Measurements from ENCODE around the gene LOXHD1.

LOXHD1 gene

GRCh38 chr18:46519870-46520269 is 137.2 kb downstream of the LOXHD1 start:
- DNase-seq, result no peak

GRCh38 chr18:46518438-46518837 is 138.6 kb downstream of the LOXHD1 start:
- no peak for DNase-seq

- DNase-seq, result no peak
Measured at GRCh38 chr18:46516555-46516954, 140.5 kb downstream of the LOXHD1 start.

- DNase-seq, result no peak
Measured at GRCh38 chr18:46510386-46510785, 146.6 kb downstream of the LOXHD1 start.

- no peak for DNase-seq
Measured at GRCh38 chr18:46509530-46509929, 147.5 kb downstream of the LOXHD1 start.

- DNase-seq, result no peak
Measured at GRCh38 chr18:46506974-46507586, 149.9 kb downstream of the LOXHD1 start.

- no peak for DNase-seq
Measured at GRCh38 chr18:46502444-46502843, 154.6 kb downstream of the LOXHD1 start.

- DNase-seq, result peak in 1 of 6 experiments; percentile 4
Measured at GRCh38 chr18:46497129-46497528, 159.9 kb downstream of the LOXHD1 start.

- no peak for DNase-seq
Measured at GRCh38 chr18:46488471-46489213, 168.4 kb downstream of the LOXHD1 start.

GRCh38 chr18:46485675-46486194 is 171.3 kb downstream of the LOXHD1 start:
- no peak for DNase-seq

GRCh38 chr18:46484971-46485370 is 172.0 kb downstream of the LOXHD1 start:
- no peak for DNase-seq

GRCh38 chr18:46482831-46483230 is 174.2 kb downstream of the LOXHD1 start:
- DNase-seq, result no peak

GRCh38 chr18:46481847-46482245 is 175.2 kb downstream of the LOXHD1 start:
- DNase-seq, result no peak

- peak; percentile 2 to 39 (median 24) for DNase-seq
Measured at GRCh38 chr18:46481048-46481846, 175.8 kb downstream of the LOXHD1 start.

- no peak for DNase-seq
Measured at GRCh38 chr18:46480226-46480625, 176.8 kb downstream of the LOXHD1 start.

- no peak for DNase-seq
Measured at GRCh38 chr18:46478796-46479195, 178.2 kb downstream of the LOXHD1 start.

- DNase-seq, result no peak
Measured at GRCh38 chr18:46477425-46478011, 179.5 kb downstream of the LOXHD1 start.

GRCh38 chr18:46475390-46475752 is 181.6 kb downstream of the LOXHD1 start:
- no peak for DNase-seq

- no peak for DNase-seq
Measured at GRCh38 chr18:46474487-46475389, 182.3 kb downstream of the LOXHD1 start.

- DNase-seq, result no peak
Measured at GRCh38 chr18:46471809-46472498, 185.1 kb downstream of the LOXHD1 start.

GRCh38 chr18:46470714-46471113 is 186.3 kb downstream of the LOXHD1 start:
- no peak for DNase-seq

Data from stimulated activated naive CD4-positive, alpha-beta T cell (primary cell).